IMR-90 (cell line): ENCODE measurements around the gene FRYL. TPM values are rescaled to one million over a fixed set of nuclear protein-coding genes. Genes with fewer than 3 reads are reported as not detected.

Experiments
- ATAC-seq: fragments of 200-7000 bp; cut with Tn5 transposase; 2 replicates; pipeline ENCODE4 v1.9.1; 2020; ENCODE audit warnings: low read depth, mild to moderate bottlenecking, moderate library complexity
- BruUV-seq: library from RNA; stranded (reverse); fragments of 400-500 nt; replicated peaks from 2 replicates; lab custom pipeline; 2021; lab: Mats Ljungman, UMichigan
- CTCF ChIA-PET: fragments of 300-600 bp; formaldehyde crosslinking; extraction: SDS; loops from one replicate; lab custom pipeline; 2021; ENCODE audit warnings: antibody characterized with exemption; lab: Yijun Ruan, JAX
- POLR2A ChIA-PET: fragments of 300-600 bp; sonication (Branson Sonifier 250); formaldehyde crosslinking; loops from one replicate; lab custom pipeline; 2022; ENCODE audit warnings: antibody characterized with exemption; ENCODE audit not compliant: unreplicated experiment; lab: Charles Lee
- DNase-seq: peaks from one replicate; pipeline ENCODE4 v3.0.0; 2013
- H2AFZ ChIP-seq: replicated peaks from 2 replicates; pipeline ENCODE3; 2013; ENCODE audit warnings: low read length, mild to moderate bottlenecking; ENCODE audit not compliant: poor library complexity
- H2AK5ac ChIP-seq: 2 replicates; pipeline ENCODE4 v1.6.1; 2013; ENCODE audit warnings: low read depth, low read length, inconsistent platforms
- H2AK9ac ChIP-seq: replicated peaks from 2 replicates; pipeline ENCODE3; 2013; ENCODE audit warnings: mild to moderate bottlenecking, low read depth, low read length, moderate library complexity; ENCODE audit not compliant: poor library complexity
- H2BK120ac ChIP-seq: 2 replicates; pipeline ENCODE4 v1.6.1; 2013; ENCODE audit warnings: low read depth, low read length, inconsistent platforms
- H2BK15ac ChIP-seq: 3 replicates; pipeline ENCODE4 v1.6.1; 2013; ENCODE audit warnings: low read depth, low read length, inconsistent platforms
- H2BK20ac ChIP-seq: 2 replicates; pipeline ENCODE4 v1.6.1; 2013; ENCODE audit warnings: low read depth, mild to moderate bottlenecking, inconsistent platforms, low read length, moderate library complexity
- H2BK5ac ChIP-seq: 2 replicates; pipeline ENCODE4 v1.6.1; 2013; ENCODE audit warnings: mild to moderate bottlenecking, low read depth, low read length, inconsistent platforms; ENCODE audit not compliant: poor library complexity, severe bottlenecking
- H3K14ac ChIP-seq: replicated peaks from 2 replicates; pipeline ENCODE4 v1.6.1; 2013; ENCODE audit warnings: low read depth, low read length, inconsistent platforms
- H3K18ac ChIP-seq: 2 replicates; pipeline ENCODE4 v1.6.1; 2013; ENCODE audit warnings: low read depth, low read length, control low read depth
- H3K23ac ChIP-seq: 2 replicates; pipeline ENCODE4 v1.6.1; 2013; ENCODE audit warnings: low read depth, low read length, inconsistent platforms
- H3K27ac ChIP-seq: 2 replicates; pipeline ENCODE4 v1.5.1; 2013; ENCODE audit warnings: mild to moderate bottlenecking, control low read depth, low read length; ENCODE audit not compliant: insufficient read depth
- H3K27me3 ChIP-seq: 2 replicates; pipeline ENCODE4 v1.6.1; 2013; ENCODE audit warnings: low read length; ENCODE audit not compliant: control insufficient read depth, insufficient read depth
- H3K36me3 ChIP-seq: 2 replicates; pipeline ENCODE4 v1.6.1; 2013; ENCODE audit warnings: low read length, mixed read lengths; ENCODE audit not compliant: control insufficient read depth, insufficient read depth
- H3K4ac ChIP-seq: 2 replicates; pipeline ENCODE4 v1.6.1; 2013; ENCODE audit warnings: low read depth, low read length, inconsistent platforms
- H3K4me1 ChIP-seq: 2 replicates; pipeline ENCODE4 v1.6.1; 2013; ENCODE audit warnings: low read length, mixed read lengths; ENCODE audit not compliant: control insufficient read depth, insufficient read depth
- H3K4me2 ChIP-seq: 2 replicates; pipeline ENCODE4 v1.6.1; 2013; ENCODE audit warnings: low read depth, mild to moderate bottlenecking, control low read depth, low read length, moderate library complexity
- H3K4me3 ChIP-seq: 2 replicates; pipeline ENCODE4 v1.5.1; 2013; ENCODE audit warnings: low read depth, mild to moderate bottlenecking, control low read depth, low read length, moderate library complexity; ENCODE audit not compliant: insufficient read depth
- H3K56ac ChIP-seq: 2 replicates; pipeline ENCODE4 v1.6.1; 2013; ENCODE audit warnings: low read length, inconsistent platforms; ENCODE audit not compliant: insufficient read depth; ENCODE audit errors: extremely low read depth
- H3K79me1 ChIP-seq, 2 experiments: 2 replicates each; pipeline ENCODE4 v1.6.1; 2013; ENCODE audit warnings: low read length in 2 of 2, inconsistent platforms in 1 of 2, low read depth in 1 of 2
- H3K9ac ChIP-seq: 2 replicates; pipeline ENCODE4 v1.6.1; 2013; ENCODE audit warnings: low read depth, low read length, control low read depth
- H3K9me1 ChIP-seq: 2 replicates; pipeline ENCODE4 v1.6.1; 2013; ENCODE audit warnings: low read length, inconsistent platforms; ENCODE audit not compliant: insufficient read depth
- H3K9me3 ChIP-seq: 2 replicates; pipeline ENCODE4 v1.6.1; 2013; ENCODE audit warnings: low read length; ENCODE audit not compliant: control insufficient read depth, insufficient read depth
- H4K20me1 ChIP-seq: 2 replicates; pipeline ENCODE4 v1.6.1; 2013; ENCODE audit warnings: low read length, inconsistent platforms; ENCODE audit not compliant: insufficient read depth
- H4K5ac ChIP-seq: 2 replicates; pipeline ENCODE4 v1.6.1; 2013; ENCODE audit warnings: mild to moderate bottlenecking, low read depth, low read length, control low read depth
- H4K8ac ChIP-seq, 2 experiments: 2 replicates each; pipeline ENCODE4 v1.6.1; 2013; ENCODE audit warnings: low read depth in 2 of 2, low read length in 2 of 2, control low read depth in 1 of 2, inconsistent platforms in 1 of 2
- H4K91ac ChIP-seq: 2 replicates; pipeline ENCODE4 v1.6.1; 2013; ENCODE audit warnings: low read depth, low read length, inconsistent platforms; ENCODE audit not compliant: insufficient read depth
- BHLHE40 ChIP-seq: fragments of 150-350 bp; IDR thresholded peaks from 2 replicates; pipeline ENCODE4 v1.6.1; 2016; ENCODE audit warnings: mild to moderate bottlenecking, low read depth, low read length
- CEBPB ChIP-seq: IDR thresholded peaks from 2 replicates; pipeline ENCODE4 v1.6.1; 2012; ENCODE audit warnings: low read depth, low read length, improper control_type of control experiment
- CHD1 ChIP-seq: IDR thresholded peaks from 2 replicates; pipeline ENCODE4 v1.6.1; 2012; ENCODE audit warnings: low read depth, low read length, improper control_type of control experiment
- CTCF ChIP-seq: conservative IDR thresholded peaks from 2 replicates; pipeline ENCODE4 v1.5.1; 2012; ENCODE audit warnings: mild to moderate bottlenecking, low read depth, low read length, improper control_type of control experiment
- FOS ChIP-seq: fragments of 150-350 bp; IDR thresholded peaks from 2 replicates; pipeline ENCODE4 v1.6.1; 2016; ENCODE audit warnings: low read depth, low read length
- MAFK ChIP-seq: IDR thresholded peaks from 2 replicates; pipeline ENCODE4 v1.6.1; 2012; ENCODE audit warnings: low read depth, low read length, improper control_type of control experiment
- MXI1 ChIP-seq: IDR thresholded peaks from 2 replicates; pipeline ENCODE4 v1.6.1; 2012; ENCODE audit warnings: low read depth, mild to moderate bottlenecking, low read length, moderate library complexity, borderline replicate concordance
- NFE2L2 ChIP-seq: fragments of 150-350 bp; IDR thresholded peaks from 2 replicates; pipeline ENCODE4 v1.6.1; 2016; ENCODE audit warnings: low read depth, mild to moderate bottlenecking, low read length
- POLR2A ChIP-seq: IDR thresholded peaks from 2 replicates; pipeline ENCODE4 v1.6.1; 2012; ENCODE audit warnings: mild to moderate bottlenecking, low read depth, low read length
- RAD21 ChIP-seq: IDR thresholded peaks from 2 replicates; pipeline ENCODE4 v1.6.1; 2012; ENCODE audit warnings: low read length, improper control_type of control experiment
- RCOR1 ChIP-seq: IDR thresholded peaks from 2 replicates; pipeline ENCODE4 v1.6.1; 2012; ENCODE audit warnings: mild to moderate bottlenecking, low read length, improper control_type of control experiment; ENCODE audit not compliant: insufficient replicate concordance
- RFX5 ChIP-seq: IDR thresholded peaks from 2 replicates; pipeline ENCODE4 v1.8.0; 2012; ENCODE audit warnings: low read depth, mild to moderate bottlenecking, low read length, moderate library complexity
- SMC3 ChIP-seq: fragments of 150-350 bp; IDR thresholded peaks from 2 replicates; pipeline ENCODE4 v1.6.1; 2016; ENCODE audit warnings: low read depth, mild to moderate bottlenecking, antibody characterized with exemption, low read length, moderate library complexity
- USF2 ChIP-seq: fragments of 150-350 bp; IDR thresholded peaks from 2 replicates; pipeline ENCODE4 v1.6.1; 2017; ENCODE audit warnings: mild to moderate bottlenecking, antibody characterized with exemption, low read length, low read depth
- WGBS, 2 experiments: methylation state at CpG; one replicate each; pipeline versions ENCODE4 v1.1.5 to v1.1.7; 2013; ENCODE audit warnings: missing lambda C conversion rate in 2 of 2; ENCODE audit not compliant: insufficient read length in 1 of 2; ENCODE audit errors: extremely low coverage in 2 of 2; 5-methylcytosine and 5-hydroxymethylcytosine counted together
- dilution Hi-C: fragments of 300-500 bp; cut with HindIII; formaldehyde crosslinking; loops from one replicate; pipeline ENCODE4 v1.14.3; 2018; ENCODE audit warnings: low sequenced_read_pairs; ENCODE audit not compliant: unreplicated experiment
- in situ Hi-C: fragments of 300-500 bp; cut with MboI; formaldehyde crosslinking; loops from 3 replicates; pipeline ENCODE4 v1.14.3; 2019; ENCODE audit warnings: low sequenced_read_pairs, inconsistent platforms, mixed read lengths
- intact Hi-C: fragments of 100-400 bp; cut with micrococcal nuclease; formaldehyde crosslinking; loops from 2 replicates; pipeline ENCODE4 v1.10.0; 2022
- polyA plus RNA-seq, 3 experiments: library from polyadenylated mRNA; depleted of rRNA; stranded (reverse); fragments of >200 nt; gene quantifications; 2 replicates each; pipeline ENCODE4 v1.2.3, GENCODE V29; 2012; ENCODE audit warnings: low replicate concordance in 1 of 3
- total RNA-seq: library from RNA; depleted of rRNA; stranded (reverse); fragments of >200 nt; gene quantifications from 2 replicates; pipeline ENCODE4 v1.2.3, GENCODE V29; 2012

The FRYL gene
- total and polyA plus RNA-seq, 2 of the 4 experiments (the other 2 are of a cell fraction): 9.9 to 77.4 TPM

GRCh38 chr4:48467891-48468290 lies 312.2 kb downstream of the FRYL start:
- intact Hi-C loops (no loop called here), dilution Hi-C loops (no loop called here), in situ Hi-C loops (no loop called here)
- Histone ChIP-seq H3K4me3 (no peak overlapping the region), H3K14ac (no peak overlapping the region), H3K9ac (no peak overlapping the region), H3K36me3 (no peaks in the 10 kb centered on the region), H4K8ac (no peak overlapping the region), H3K4ac (no peak overlapping the region), H2BK5ac (no peak overlapping the region), H3K9me3 (peaks cover 2% of the 10 kb centered on the region; the same call in 1 of the 2 replicates), H2BK15ac (no peak overlapping the region), H3K9me1 (no peaks in the 10 kb centered on the region), H3K27me3 (peaks cover 6% of the 10 kb centered on the region), H2AK5ac (no peak overlapping the region), H3K27ac (no peak overlapping the region), H3K56ac (no peak overlapping the region), H4K20me1 (no peaks in the 10 kb centered on the region), H3K18ac (no peak overlapping the region), H3K4me1 (no peaks in the 10 kb centered on the region), H2BK120ac (no peak overlapping the region), H4K91ac (no peak overlapping the region), H4K5ac (no peak overlapping the region), H2AFZ (no peak overlapping the region), H3K79me1 (no peaks in the 10 kb centered on the region), H2AK9ac (no peak overlapping the region), H2BK20ac (no peak overlapping the region), H3K23ac (no peak overlapping the region), H3K4me2 (no peak overlapping the region)
- CTCF ChIA-PET: no interaction called here
- ATAC-seq: no peak
- TF ChIP-seq BHLHE40 (no peak), CEBPB (no peak), POLR2A (no peak), CHD1 (no peak), FOS (no peak), RFX5 (no peak), RCOR1 (no peak), RAD21 (no peak), SMC3 (no peak), CTCF (no peak), USF2 (no peak), MXI1 (no peak), NFE2L2 (no peak), MAFK (no peak)
- WGBS, 2 experiments: 45% methylated on average over 1 of the region's 5 CpGs; no CpG with 5 or more reads in 1 of the 2 experiments
- no peak for DNase-seq
- no TSS peak for BruUV-seq
- POLR2A ChIA-PET: no interaction called here
